NCI-H2029 treated with DMSO at 0.1 percent for 48 hours (cell line): ENCODE measurements around the gene IRF7.

Experiments
- DNase-seq: peaks from one replicate; lab custom pipeline; 2025; lab: John Stamatoyannopoulos, UW

IRF7 gene

DNA sequence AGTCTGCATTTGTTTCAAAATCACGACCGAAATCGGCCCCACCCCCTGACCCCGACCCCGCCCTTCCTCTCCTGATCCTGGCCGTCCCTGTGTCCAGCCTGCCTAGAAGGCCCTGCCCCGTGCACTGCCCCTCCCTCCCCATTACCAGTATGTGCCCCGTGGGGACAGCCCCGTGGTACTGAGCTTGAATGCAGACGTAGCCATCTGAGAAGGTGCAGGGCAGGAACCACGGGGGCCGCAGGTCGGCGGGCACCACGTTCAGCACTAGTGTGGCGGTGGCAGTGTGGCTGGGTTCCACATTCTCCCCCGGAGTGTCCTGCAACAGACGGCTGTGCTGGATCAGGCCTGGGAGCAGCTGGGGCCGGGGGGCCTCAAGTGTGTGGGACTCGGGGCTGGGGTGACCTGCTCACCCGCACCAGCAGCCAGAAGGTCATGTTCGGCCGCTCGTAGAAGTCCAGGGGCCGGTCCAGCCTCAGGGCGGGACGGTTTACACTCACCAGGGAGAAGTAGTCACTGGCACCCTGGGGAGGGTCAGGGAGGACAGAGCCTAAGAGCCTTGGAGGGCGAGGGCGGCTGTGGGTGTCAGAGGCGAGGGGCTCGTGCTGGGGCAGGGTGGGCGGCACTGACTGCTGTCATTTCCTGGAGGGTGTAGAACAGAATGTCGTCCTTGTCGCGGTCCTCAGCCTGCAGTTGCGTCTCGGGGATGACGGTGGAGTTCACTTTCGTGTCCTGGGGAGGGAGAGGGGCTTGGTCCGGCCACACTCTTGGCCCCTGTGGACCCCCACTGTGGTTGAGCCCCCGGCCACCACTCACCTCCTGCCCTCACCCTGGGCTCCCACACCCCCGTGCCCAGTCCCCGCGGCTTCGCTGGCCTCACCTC is 5.4 kb upstream of the IRF7 start:
- no peak for DNase-seq

DNA sequence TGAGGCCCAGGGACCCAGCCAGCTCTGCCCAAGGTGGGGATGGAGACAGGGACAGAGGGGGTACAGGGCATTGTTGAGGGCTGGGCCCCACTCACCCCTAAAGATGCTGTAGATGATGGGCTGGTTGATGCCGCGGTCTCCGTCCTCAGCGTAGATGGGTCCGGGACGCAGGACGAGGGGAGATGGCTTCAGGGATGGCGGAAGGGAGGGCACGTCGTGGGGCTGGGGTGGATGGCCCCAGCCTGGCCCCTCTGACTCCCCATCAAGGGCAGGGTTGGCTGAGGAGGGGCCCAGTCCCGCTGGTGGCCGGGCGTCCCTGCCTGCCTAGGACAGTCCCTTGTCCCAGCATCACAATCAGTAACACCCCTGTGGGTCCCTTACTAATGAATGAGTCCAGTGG is 4.5 kb upstream of the IRF7 start:
- no peak for DNase-seq

DNA sequence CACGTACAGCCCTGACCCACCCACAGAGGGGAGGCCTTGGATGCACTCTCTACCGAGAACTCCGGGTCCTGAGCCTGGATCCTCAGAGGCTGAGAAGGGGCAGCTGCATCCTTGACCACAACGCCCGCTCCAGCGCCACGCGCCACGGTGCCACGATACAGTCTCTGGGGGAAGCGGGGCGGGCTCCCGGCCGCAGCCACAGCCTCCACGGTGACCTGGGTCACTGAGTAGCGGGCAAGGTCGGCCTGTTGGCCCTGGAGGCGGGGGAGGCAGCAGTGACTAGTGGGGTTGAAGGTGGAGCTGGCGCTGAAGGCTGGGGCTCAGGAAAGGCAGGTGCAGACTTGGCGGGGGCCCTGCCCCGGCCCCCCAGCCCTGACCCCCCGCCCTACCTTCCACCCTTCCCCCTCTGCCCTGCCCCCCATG is 3.9 kb upstream of the IRF7 start:
- no peak for DNase-seq

DNA sequence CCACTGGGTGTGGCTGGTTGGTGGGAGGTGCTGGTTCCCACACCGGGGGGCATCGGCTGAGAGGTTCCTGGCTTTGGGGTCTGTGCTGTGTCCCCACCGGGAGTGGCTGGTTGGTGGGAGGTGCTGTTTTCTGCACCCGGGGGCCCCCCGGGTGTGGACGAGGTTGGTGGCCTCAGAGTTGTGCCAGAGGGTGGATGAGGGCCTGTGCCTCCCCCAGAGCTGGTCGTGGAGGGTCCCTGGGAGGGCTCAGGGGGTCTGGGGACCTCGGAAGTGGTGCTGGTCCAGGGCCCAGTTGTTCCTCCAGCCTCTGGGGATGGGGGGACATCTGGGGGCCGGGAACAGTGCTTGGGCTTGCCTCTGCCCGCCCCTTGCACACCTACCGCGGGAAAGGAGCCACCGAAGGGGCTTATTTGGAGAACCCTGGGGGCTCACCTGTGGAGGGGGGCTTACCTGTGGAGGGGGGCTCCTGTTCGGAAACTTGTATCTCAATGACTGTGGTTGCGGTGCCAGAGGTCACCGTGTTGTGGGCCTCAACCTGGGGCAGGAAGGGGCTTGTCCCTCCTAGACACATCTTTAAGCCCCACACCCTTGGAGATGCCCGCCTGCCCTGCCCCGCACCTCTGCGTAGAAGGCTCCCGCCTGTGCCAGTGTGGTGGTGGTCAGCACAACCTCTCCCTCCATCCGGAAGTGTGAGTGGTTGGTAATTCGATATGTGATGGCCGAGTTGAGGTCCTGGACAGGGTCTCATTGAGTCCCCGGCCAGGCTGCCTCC is 3.3 kb upstream of the IRF7 start:
- DNase-seq, result no peak

DNA sequence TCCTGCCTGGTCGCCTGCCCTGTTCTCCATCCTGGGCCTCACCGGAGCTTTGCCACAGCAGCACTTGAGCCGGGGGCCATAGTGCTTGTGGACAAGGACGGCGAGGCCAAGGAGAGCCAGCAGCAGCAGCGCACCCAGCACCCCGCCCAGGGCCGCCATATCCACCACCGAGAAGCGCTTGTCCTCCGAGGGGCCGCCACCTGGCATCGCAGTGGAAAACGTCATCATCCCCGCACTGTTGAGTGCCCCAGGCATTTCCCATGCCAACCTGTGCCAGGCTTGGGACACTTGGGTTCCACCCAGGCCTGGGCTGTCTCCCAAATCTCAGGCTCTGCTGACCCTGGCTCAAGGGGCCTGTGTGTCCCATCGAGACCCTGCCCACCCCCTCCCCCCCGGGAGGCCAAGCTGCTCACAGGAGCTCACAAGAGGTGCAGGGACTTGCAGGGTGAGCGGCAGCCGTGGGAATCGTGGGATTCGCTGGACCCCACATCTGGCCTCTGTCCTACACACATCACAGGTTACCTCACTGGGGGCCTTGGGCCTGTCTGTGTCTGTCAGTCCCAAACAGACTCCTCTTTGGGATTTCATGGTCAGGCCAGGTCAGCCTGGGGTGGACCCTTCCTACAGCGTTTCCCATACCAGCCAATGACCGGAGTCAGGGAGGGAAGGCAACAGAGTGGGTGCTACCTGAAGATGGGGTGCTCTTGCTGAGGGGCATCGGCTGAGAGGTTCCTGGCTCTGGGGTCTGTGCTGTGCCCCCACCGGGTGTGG is 2.3 kb upstream of the IRF7 start:
- DNase-seq, result no peak

DNA sequence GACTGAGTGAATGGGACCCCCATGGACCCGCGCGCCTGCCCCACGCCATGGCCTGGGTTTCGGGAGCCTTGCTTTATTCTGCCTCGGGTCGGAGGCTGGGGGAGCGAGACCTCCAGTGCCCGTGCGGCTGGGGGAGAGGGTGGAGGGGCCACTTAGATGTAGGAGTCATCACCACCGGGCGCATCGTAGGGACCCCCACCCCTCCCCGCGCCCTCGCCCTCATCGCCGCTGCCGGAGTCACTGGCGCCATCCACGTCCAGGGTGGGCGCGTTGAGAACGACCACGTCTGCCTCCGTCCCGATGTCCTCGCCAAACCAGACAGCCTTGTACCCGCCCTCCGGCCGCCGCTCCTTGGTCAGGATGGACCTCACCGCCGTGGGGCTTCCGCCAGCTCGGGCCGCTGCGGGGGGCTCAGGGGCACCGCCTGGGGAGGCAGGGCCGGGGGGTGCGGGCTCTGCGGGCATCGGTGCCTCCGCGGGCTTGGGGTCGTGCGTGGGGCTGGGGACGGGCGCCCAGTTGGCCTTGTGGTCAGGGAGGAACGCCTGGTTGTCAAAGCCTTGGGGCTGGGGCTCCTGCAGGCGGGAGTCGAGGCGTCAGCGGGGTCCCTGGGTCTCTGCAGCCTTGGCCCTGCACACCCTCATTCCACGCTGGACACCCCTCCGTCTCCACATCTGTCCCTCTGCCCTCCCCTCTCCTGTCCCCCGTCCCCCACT is 1.6 kb upstream of the IRF7 start:
- DNase-seq, result no peak

DNA sequence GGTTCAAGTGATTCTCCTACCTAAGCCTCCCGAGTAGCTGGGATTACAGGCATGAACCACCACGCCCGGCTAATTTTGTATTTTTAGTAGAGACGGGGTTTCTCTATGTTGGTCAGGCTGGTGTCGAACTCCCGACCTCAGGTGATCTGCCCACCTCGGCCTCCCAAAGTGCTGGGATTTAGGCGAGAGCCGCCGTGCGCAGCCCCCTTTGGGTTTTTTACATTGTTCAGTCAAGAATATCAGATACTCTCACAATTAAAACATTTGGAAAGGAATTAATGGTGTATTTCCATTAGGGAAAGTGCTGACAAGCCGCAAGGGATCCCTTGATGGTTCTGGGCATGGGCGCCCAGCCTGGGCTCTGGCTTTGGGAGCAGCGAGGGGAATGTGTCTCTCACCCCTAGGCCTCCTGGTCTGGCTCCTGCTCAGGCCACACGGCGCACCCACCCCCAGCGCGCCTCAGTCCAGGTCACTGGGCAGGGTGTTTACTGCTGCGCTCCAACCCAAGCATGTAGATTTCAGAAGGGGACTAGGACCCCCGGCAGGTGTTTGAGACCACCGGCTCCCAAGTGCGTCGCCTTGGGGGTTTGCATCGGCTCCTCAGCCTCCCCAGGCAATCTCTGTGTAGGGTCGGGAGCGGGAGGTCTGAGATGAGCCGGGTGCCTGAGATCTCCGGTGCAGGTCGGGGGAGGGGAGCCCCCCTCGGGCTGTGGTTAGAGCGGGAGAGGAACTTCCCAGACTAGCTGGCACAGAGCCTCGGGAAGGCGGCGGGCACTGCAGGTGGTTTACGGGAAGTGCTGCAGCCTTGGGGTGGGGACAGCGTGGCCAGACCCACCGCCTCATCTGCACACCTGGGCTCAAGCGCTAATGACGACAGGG is 809 bp upstream of the IRF7 start:
- DNase-seq, result no peak

DNA sequence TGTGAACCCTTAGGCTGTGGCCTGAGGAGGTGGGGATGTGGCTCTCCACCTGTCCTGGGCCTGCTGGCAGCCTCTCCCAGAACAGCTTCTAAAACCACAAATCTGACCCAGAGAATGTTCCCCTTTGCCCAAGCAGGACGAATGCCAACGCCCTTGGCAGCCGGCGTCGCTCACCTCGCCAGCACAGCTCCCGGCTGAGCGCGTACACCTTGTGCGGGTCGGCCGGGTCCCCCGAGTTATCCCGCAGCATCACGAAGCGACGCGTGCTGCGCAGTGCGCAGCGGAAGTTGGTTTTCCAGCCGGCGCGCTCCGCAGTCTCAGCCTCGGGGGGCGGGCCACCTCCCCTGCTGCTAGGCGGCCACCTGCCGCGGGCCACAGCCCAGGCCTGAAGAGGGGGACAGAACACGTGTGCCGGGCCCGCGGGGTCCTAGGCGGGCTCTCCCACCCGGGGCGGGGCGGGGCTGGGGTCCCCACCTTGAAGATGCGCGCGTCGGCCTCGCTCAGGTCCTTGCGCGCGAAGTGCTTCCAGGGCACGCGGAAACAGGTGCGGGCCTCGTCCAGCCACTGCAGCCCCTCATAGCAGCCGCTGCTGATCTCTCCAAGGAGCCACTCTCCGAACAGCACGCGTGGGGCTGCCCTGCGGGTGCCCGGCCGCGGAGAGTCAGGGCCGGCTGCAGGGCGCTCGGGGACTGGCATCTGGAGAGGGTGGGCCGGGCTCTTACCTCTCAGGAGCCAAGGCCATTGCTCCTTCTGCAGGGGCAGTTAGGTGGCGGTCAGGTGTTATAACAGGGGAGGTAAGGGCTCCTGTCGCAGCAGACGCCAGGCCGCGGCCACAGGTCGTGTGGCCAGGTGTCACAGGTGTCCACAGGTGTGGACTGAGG is 887 bp downstream of the IRF7 start:
- DNase-seq, result no peak

DNA sequence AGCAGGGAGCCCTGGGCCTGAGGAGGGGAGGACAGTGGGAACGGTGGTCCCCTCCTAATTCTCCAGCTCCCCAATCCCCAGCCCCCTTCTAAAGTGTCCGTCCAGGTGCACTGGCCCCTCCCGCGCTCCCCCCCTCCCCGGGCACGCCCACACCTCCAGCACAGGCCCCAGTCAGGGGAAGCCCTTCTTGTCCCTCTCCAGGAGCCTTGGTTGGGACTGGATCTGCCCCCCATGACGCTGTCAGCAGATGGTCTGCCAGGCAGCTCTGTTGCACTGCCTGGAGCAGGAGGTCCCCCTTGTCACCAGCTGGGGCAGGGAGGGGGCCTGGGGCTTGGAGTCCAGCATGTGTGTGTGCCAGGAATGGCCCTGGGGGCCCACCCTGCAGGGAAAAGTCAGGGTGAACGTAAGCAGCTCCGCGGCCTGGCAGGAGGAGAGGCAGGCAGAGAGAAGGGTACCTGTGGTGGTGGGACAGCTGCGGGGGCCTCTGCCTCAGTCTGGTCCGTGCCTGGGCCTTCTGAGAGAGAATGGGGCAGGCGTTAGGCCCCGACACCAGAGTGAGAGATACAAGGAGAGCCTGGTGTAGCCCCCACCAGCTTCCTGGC is 1.6 kb downstream of the IRF7 start:
- DNase-seq, result no peak

DNA sequence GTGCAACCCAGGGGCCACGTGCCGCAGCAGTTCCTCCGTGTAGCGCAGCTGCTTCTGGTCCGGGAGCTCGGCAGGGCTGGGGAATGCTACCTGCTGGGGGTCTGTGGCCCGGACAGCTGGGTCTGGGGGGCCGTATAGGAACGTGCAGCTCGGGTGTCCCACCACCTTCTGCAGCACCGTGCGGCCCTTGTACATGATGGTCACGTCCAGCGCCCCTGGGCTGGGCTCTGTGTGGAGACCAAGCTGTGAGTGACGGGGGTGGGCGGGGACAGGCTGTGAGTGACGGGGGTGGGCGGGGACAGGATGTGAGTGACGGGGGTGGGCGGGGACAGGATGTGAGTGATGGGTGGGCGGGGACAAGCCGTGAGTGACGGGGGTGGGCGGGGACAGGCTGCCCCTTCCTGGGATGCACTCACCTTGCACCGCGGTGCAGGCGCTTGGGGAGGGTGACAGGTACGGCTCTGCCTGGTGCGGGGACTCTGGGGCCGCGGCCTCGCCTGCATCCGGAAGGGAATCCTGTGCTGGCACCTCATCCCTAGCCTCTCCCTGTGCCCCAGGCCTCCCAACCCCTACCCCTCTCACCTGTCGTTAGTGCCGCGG is 2.3 kb downstream of the IRF7 start:
- DNase-seq, result no peak

DNA sequence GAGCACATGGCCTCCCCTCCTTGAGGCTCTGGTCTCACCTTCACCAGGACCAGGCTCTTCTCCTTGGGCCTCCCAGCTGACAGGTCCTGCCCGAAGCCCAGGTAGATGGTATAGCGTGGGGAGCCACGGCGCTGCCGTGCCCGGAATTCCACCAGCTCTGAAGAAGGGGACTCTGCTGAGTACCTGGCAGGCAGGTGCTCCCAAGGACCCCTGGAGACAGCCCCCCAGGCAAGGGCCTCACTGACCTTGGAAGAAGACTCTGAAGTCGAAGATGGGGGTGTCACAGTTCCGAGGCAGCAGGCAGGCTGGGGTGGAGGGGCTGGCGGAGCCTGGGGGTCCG is 2.8 kb downstream of the IRF7 start:
- DNase-seq, result no peak

DNA sequence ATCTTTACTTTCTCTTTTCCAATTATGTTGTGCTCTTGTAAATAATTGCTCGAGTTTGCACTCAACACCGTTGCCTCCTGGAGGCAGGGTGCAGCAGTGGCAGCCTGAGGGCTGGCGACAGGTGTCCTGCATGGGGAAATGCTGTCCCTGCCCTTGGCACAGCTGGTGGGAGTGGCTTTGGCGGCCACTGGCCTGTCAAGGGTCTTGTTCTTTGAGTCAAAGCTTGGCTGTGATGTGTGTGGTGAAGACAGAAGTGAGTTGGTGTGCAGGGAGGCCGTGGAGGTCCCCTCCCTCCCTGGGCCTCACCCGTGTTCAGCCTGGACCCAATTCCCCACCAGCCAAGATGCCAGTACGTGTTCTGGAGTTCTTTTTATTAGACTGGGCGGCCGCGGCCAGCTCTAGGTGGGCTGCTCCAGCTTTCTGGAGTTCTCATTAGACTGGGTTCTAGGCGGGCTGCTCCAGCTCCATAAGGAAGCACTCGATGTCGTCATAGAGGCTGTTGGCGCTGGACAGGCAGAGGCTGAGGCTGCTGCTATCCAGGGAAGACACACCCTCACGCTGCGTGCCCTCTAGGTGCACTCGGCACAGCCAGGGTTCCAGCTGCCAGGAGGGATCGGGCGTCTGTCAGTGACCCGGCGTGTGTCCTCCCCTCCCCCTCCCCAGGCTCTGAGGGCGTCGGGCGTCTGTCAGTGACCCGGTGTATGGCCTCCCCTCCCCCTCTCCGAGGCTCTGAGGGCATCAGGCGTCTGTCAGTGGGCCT is 3.4 kb downstream of the IRF7 start:
- DNase-seq, result peak; percentile 6

DNA sequence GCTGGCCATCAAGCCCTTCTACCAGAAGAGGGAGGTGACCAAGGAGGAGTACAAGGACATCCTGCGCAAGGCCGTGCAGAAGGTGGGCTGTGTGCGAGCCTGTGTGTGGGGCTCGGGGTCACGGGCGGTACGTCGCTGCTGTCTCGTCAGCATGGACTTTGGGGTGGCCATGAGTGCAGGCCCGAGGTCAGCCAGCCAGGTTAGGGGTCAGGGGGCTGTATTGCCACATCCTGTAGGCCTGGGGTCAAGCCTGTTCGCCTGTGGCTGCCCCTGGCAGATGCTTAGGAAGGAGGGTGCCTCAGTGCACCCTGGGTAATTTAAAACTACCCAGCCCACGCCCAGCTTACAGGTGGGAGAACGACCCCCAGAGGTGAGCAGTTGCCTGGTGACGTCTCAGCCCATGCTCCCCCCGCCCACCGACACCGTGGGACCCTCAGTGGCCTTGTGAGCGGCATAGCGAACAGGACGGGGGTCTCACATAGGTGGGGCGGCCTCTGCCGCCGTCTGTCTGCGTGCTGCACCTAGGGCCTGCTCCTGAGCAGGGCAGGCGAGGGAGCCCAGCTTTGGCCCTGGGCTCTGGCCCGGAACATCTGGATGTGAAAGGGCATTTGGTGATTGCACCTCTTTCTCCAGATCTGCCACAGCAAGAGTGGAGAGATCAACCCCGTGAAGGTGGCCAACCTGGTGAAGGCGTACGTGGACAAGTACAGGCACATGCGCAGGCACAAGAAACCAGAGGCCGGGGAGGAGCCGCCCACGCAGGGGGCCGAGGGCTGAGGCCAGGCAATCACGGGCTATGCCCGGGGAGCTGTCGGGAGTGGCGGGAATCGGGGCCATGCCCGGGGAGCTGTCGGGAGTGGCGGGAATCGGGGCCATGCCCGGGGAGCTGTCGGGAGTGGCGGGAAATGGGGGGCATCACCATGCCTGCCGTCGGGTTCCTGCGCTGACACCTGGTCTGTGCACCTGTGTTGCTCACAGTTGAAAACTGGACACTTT is 4.5 kb downstream of the IRF7 start:
- DNase-seq, result no peak

DNA sequence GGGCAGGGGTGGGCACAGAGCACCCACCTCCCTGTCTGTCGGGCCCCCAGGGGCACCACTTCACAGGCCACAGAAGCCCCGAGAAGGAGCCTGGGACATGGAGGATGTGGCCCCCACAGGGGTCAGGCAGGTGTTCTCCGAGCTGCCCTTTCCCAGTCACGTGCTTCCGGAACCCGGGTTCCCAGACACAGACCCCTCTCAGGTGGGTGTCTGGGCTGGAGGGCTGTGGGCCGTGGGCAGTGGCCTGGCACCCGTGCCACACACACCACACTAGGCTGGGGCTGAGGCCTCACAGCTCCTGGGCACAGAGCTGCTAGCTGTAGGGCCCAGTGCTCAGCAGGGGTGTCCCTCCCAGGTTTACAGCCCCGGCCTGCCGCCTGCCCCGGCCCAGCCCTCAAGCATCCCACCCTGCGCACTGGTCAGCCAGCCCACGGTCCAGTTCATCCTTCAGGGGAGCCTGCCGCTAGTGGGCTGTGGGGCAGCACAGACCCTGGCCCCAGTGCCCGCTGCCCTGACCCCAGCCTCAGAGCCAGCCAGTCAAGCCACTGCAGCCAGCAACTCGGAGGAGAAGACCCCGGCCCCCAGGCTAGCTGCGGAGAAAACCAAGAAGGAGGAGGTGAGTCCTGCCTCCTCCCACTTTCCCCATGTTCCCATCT is 5.5 kb downstream of the IRF7 start:
- DNase-seq, result no peak

DNA sequence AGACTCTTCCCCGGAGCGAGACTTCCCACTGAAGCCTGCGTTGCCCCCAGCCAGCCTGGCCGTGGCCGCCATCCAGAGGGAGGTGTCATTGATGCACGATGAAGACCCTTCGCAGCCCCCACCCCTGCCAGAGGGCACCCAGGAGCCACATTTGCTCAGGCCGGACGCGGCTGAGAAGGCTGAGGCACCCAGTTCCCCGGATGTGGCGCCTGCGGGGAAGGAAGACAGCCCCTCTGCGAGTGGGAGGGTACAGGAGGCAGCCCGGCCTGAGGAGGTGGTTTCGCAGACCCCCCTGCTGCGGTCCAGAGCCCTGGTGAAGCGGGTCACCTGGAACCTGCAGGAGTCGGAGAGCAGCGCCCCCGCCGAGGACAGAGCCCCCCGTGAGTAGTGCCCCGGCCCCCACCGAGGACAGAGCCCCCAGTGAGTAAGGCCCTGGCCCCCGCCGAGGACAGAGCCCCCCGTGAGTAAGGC is 6.4 kb downstream of the IRF7 start:
- DNase-seq, result no peak

DNA sequence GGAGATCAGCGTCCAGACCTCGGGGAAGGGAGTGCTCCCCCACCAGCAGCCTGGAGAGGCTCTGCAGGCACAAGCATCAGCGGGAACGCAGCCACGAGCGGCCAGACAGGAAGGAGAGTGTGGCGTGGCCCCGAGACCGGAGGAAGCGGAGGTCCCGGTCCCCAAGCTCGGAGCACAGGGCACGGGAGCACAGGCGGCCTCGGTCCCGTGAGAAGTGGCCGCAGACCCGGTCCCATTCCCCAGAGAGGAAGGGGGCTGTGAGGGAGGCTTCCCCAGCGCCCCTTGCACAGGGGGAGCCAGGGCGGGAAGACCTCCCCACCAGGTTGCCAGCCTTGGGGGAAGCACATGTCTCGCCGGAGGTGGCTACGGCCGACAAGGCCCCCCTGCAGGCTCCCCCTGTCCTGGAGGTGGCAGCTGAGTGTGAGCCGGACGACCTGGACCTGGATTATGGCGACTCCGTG is 6.9 kb downstream of the IRF7 start:
- no peak for DNase-seq
